ENCODE measurements around the gene CTAG1B. TPM values are rescaled to one million over a fixed set of nuclear protein-coding genes. Genes with fewer than 3 reads are reported as not detected.
"Not testable (repeated sequence)": the region's sequence is repeated elsewhere in the genome, so short reads cannot be mapped to it uniquely, and the experiment has no call there.

Gene CTAG1B
- not detected for total RNA-seq

DNA sequence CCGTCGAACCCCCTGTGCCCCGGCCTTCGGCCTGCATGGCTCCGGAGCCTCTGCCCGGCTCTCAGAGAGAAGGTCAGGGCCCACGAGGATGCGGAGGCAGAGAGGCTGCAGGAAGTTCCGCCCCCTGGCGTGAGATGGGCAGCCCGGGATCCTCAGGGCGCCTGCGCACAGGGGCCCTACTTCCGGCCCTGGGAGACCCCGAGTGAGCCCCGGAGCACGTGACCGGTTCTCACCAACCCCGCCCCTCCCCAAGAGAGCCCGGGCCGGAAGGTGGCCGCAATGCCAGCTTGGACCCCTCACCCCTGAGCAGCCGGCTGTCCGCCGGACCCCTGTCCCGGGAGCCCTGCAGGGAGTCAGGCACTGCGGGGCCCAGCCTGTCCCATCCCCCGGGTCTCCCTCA, at the start of gene CTAG1B:
Gene CTAG1B (minus strand): TSS at position 101 of the 400 bp plus-strand sequence. CDS start 64 bp downstream, at position 37.
- not testable (repeated sequence) for H3K27me3 ChIP-seq

DNA sequence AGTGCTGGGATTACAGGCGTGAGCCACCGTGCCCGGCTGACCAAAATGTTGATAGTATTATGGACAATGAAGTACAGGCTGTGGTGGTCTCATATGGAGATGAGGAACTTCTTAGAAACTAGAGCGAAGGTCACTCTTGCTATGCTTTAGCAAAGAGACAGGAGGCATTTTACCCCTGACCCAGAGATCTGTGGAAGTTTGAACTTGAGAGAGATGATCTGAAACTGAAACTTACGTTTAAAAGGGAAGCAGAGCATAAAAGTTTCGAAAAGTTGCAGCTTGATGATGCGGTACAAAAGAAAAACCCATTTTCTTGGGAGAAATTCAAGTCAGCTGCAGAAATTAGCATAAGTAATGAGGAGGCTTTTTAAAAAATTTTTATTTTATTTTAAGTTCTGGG, 42.8 kb upstream of the CTAG1B start:
- no peak overlapping the region for H3K4me3 ChIP-seq
- H3K9me3 ChIP-seq: no peaks in the 10 kb centered on the region
- no peaks in the 10 kb centered on the region for H3K36me3 ChIP-seq
- DNase-seq (ENCODE audit: extremely low spot score in 2 of 2): no peak
- no peaks in the 10 kb centered on the region for H3K27me3 ChIP-seq
- intact Hi-C loops (cut with DNase I): no loop called here
- no peak overlapping the region for H3K27ac ChIP-seq
- H3K4me1 ChIP-seq: no peaks in the 10 kb centered on the region
- TF ChIP-seq POLR2A (IDR thresholded peaks at IDR 0.05): no peak
- TF ChIP-seq POLR2AphosphoS5 (IDR thresholded peaks at IDR 0.05; ENCODE audit: insufficient read depth in 1 of 2, low read depth in 1 of 2): no peak
- TF ChIP-seq, protein P1, sequence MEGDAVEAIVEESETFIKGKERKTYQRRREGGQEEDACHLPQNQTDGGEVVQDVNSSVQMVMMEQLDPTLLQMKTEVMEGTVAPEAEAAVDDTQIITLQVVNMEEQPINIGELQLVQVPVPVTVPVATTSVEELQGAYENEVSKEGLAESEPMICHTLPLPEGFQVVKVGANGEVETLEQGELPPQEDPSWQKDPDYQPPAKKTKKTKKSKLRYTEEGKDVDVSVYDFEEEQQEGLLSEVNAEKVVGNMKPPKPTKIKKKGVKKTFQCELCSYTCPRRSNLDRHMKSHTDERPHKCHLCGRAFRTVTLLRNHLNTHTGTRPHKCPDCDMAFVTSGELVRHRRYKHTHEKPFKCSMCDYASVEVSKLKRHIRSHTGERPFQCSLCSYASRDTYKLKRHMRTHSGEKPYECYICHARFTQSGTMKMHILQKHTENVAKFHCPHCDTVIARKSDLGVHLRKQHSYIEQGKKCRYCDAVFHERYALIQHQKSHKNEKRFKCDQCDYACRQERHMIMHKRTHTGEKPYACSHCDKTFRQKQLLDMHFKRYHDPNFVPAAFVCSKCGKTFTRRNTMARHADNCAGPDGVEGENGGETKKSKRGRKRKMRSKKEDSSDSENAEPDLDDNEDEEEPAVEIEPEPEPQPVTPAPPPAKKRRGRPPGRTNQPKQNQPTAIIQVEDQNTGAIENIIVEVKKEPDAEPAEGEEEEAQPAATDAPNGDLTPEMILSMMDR (IDR thresholded peaks at IDR 0.05): no peak

More for the DNA sequence above, at the start of gene CTAG1B:
- H3K4me3 ChIP-seq; DNase-seq (ENCODE audit: extremely low spot score in 2 of 2); H3K27ac ChIP-seq; H3K9me3 ChIP-seq; intact Hi-C loops (cut with DNase I); H3K36me3 ChIP-seq; H3K4me1 ChIP-seq: not testable (repeated sequence)

DNA sequence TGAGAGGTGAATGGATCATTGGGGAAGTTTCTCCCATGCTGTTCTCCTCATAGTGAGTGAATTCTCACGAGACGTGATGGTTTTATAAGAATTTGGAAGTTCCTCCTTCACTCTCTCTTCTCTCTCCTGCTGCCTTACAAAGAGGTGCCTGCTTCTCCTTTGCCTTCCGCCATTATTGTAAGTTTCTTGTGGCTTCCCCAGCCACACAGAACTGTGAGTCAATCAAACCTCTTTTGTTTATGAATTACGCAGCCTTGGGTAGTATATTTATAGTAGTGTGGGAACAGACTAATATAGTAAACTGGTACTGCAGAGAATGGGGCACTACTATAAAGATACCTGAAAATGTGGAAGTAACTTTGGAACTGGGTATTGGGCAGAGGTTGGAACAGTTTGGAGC, 42.1 kb upstream of the CTAG1B start:
- no peak for DNase-seq (ENCODE audit: extremely low spot score in 2 of 2)
- H3K27ac ChIP-seq: no peak overlapping the region
- H3K4me1 ChIP-seq: no peaks in the 10 kb centered on the region
- TF ChIP-seq, protein P1 (IDR thresholded peaks at IDR 0.05): no peak
- TF ChIP-seq POLR2A (IDR thresholded peaks at IDR 0.05) (no peak), POLR2AphosphoS5 (IDR thresholded peaks at IDR 0.05; ENCODE audit: insufficient read depth in 1 of 2, low read depth in 1 of 2) (no peak)
- H3K36me3 ChIP-seq: no peaks in the 10 kb centered on the region
- H3K27me3 ChIP-seq: no peaks in the 10 kb centered on the region
- H3K4me3 ChIP-seq: no peak overlapping the region
- intact Hi-C loops (cut with DNase I): no loop called here
- no peaks in the 10 kb centered on the region for H3K9me3 ChIP-seq

DNA sequence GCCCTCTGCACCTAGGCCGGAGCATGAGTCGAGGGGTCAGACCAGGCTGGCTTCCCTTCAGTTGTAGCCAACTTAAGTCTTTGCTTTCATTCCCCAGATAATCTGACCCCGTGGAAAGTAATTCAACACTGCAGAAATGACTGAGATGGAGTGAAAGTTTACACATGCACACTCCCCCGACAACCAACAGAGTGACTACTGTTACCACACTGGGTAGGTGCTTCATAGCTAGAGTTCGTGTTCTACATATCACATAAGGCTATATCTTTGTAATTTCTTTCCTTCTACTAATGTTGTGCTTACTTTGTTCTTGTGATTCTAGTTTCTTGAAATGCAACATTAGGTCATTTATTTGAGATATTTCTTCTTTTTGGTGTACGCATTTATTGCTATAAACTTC, 41.5 kb upstream of the CTAG1B start:
- no peak for TF ChIP-seq POLR2AphosphoS5 (IDR thresholded peaks at IDR 0.05; ENCODE audit: insufficient read depth in 1 of 2, low read depth in 1 of 2)
- TF ChIP-seq, protein P1 (IDR thresholded peaks at IDR 0.05): no peak
- no peak for TF ChIP-seq POLR2A (IDR thresholded peaks at IDR 0.05)
- Histone ChIP-seq H3K36me3 (no peaks in the 10 kb centered on the region), H3K9me3 (no peaks in the 10 kb centered on the region), H3K4me1 (no peaks in the 10 kb centered on the region), H3K4me3 (no peak overlapping the region), H3K27ac (no peak overlapping the region), H3K27me3 (no peaks in the 10 kb centered on the region)
- intact Hi-C loops (cut with DNase I): no loop called here
- DNase-seq (ENCODE audit: extremely low spot score in 2 of 2): no peak

DNA sequence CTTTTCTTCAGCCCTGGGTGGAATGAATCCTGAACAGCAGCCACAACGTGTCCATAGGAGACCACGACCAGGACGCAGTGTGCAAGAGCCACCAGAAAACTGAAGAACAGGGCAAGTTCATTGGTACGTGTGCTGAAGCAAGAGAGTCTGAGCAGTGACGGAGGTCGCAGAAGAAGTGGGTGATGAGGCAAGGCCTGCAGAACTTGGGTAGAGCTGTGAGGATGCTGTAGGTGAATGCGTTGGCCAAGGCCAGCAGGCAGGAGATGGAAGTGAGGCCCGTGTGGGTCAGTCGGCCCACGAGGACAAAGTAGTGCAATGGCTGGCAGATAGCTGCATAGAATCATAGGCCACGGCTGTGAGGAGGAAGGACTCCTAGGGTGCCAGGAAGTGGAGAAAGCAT, 39.9 kb upstream of the CTAG1B start:
- Histone ChIP-seq H3K36me3 (no peaks in the 10 kb centered on the region), H3K4me3 (no peak overlapping the region), H3K4me1 (no peaks in the 10 kb centered on the region), H3K9me3 (no peaks in the 10 kb centered on the region), H3K27me3 (no peaks in the 10 kb centered on the region), H3K27ac (no peak overlapping the region)
- DNase-seq (ENCODE audit: extremely low spot score in 2 of 2): no peak
- TF ChIP-seq POLR2A (IDR thresholded peaks at IDR 0.05): no peak
- TF ChIP-seq, protein P1 (IDR thresholded peaks at IDR 0.05): no peak
- intact Hi-C loops (cut with DNase I): no loop called here

DNA sequence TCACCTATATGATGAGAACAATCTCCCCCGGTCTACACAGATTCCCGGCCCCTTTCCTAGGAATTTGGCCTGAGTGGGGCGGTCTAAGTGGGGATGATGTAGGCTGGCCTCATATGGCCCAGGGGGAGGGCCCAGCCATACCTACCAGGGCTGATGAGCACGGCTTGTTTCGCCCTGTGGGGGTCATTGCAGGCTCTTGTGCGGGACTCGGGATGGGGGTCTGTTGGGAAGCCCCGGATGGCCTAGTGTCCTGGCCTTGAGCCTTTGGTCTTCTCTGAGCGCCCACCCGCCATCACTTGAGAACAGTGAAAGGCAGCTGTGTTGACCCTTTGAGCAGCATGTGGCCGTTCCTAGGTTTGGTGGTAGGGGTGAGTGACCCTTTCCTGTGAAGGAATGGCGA, 39.1 kb upstream of the CTAG1B start:
- H3K36me3 ChIP-seq: no peaks in the 10 kb centered on the region
- H3K9me3 ChIP-seq: no peaks in the 10 kb centered on the region
- H3K27ac ChIP-seq: no peak overlapping the region
- no peaks in the 10 kb centered on the region for H3K4me1 ChIP-seq
- peak in 1 of 2 donors; percentile 40 for DNase-seq (ENCODE audit: extremely low spot score in 2 of 2)
- intact Hi-C loops (cut with DNase I): no loop called here
- H3K4me3 ChIP-seq: no peak overlapping the region
- TF ChIP-seq, protein P1 (IDR thresholded peaks at IDR 0.05): no peak
- TF ChIP-seq POLR2AphosphoS5 (IDR thresholded peaks at IDR 0.05; ENCODE audit: insufficient read depth in 1 of 2, low read depth in 1 of 2) (no peak), POLR2A (IDR thresholded peaks at IDR 0.05) (no peak)
- H3K27me3 ChIP-seq: no peaks in the 10 kb centered on the region

Data from vagina (tissue), 2 donors.